HepG2 (cell line): ENCODE measurements around the gene HEXD. TPM values are rescaled to one million over a fixed set of nuclear protein-coding genes. Genes with fewer than 3 reads are reported as not detected.

Experiments used
- CBX5 ChIP-seq: sonication (generic); formaldehyde crosslinking; IDR thresholded peaks from 2 replicates; pipeline ENCODE4 v1.4.0; 2020; ENCODE audit warnings: missing genetic modification reagents, borderline replicate concordance
- E2F2 ChIP-seq: sonication (generic); formaldehyde crosslinking; IDR thresholded peaks from 2 replicates; pipeline ENCODE4 v1.4.0; 2020; ENCODE audit warnings: missing genetic modification reagents, borderline replicate concordance
- FOXJ3 ChIP-seq: sonication (generic); formaldehyde crosslinking; IDR thresholded peaks from 2 replicates; pipeline ENCODE4 v1.4.0; 2020; ENCODE audit warnings: missing genetic modification reagents, mild to moderate bottlenecking, borderline replicate concordance
- GATAD2A ChIP-seq: IDR thresholded peaks from 2 replicates; pipeline ENCODE4 v1.6.1; 2016
- HNF4A ChIP-seq: sonication (generic); formaldehyde crosslinking; IDR thresholded peaks from 2 replicates; pipeline ENCODE4 v1.4.0; 2020; ENCODE audit warnings: missing genetic modification reagents
- HOXA9 ChIP-seq: sonication (generic); formaldehyde crosslinking; IDR thresholded peaks from 2 replicates; pipeline ENCODE4 v1.8.1; 2022; ENCODE audit warnings: missing genetic modification reagents, mild to moderate bottlenecking, moderate library complexity, borderline replicate concordance
- MAZ ChIP-seq, 2 experiments: sonication (generic) in 1 of 2; formaldehyde crosslinking in 1 of 2; IDR thresholded peaks; 2 replicates each; pipeline versions ENCODE4 v1.5.0 to v1.6.1; 2012 to 2020; ENCODE audit warnings: low read depth in 2 of 2, mild to moderate bottlenecking in 2 of 2, borderline replicate concordance in 1 of 2, improper control_type of control experiment in 1 of 2, low read length in 1 of 2, missing genetic modification reagents in 1 of 2, moderate library complexity in 1 of 2
- MEIS1 ChIP-seq: sonication (generic); formaldehyde crosslinking; IDR thresholded peaks from 2 replicates; pipeline ENCODE4 v1.9.0; 2021; ENCODE audit warnings: mild to moderate bottlenecking, missing genetic modification reagents, moderate library complexity, borderline replicate concordance
- MXD4 ChIP-seq: IDR thresholded peaks from 2 replicates; pipeline ENCODE4 v1.6.1; 2016; ENCODE audit warnings: mild to moderate bottlenecking, missing biosample characterization, missing genetic modification reagents
- STAG1 ChIP-seq: sonication (generic); formaldehyde crosslinking; IDR thresholded peaks from 2 replicates; pipeline ENCODE4 v1.4.0; 2020; ENCODE audit warnings: missing genetic modification reagents
- U2AF2 ChIP-seq: fragments of 200-400 bp; formaldehyde crosslinking; IDR thresholded peaks from 2 replicates; pipeline ENCODE4 v1.6.1; 2017; ENCODE audit warnings: low read depth, mild to moderate bottlenecking, low read length
- ZMYM2 ChIP-seq: sonication (generic); formaldehyde crosslinking; IDR thresholded peaks from 2 replicates; pipeline ENCODE4 v1.8.0; 2022; ENCODE audit warnings: mild to moderate bottlenecking, missing genetic modification reagents
- ZNF121 ChIP-seq: sonication (generic); formaldehyde crosslinking; IDR thresholded peaks from 2 replicates; pipeline ENCODE4 v1.5.0; 2020; ENCODE audit warnings: mild to moderate bottlenecking, missing genetic modification reagents
- ZNF124 ChIP-seq: sonication (generic); formaldehyde crosslinking; IDR thresholded peaks from 2 replicates; pipeline ENCODE4 v1.4.0; 2020; ENCODE audit warnings: missing genetic modification reagents
- ZNF264 ChIP-seq: sonication (generic); formaldehyde crosslinking; IDR thresholded peaks from 2 replicates; pipeline ENCODE4 v1.4.0; 2020; ENCODE audit warnings: missing genetic modification reagents
- ZNF501 ChIP-seq: sonication (generic); formaldehyde crosslinking; IDR thresholded peaks from 2 replicates; pipeline ENCODE4 v1.5.1; 2020; ENCODE audit warnings: mild to moderate bottlenecking, moderate library complexity, missing genetic modification reagents
- ZNF543 ChIP-seq: sonication (generic); formaldehyde crosslinking; IDR thresholded peaks from 2 replicates; pipeline ENCODE4 v1.4.0; 2020; ENCODE audit warnings: mild to moderate bottlenecking, missing genetic modification reagents
- ZNF570 ChIP-seq: sonication (generic); formaldehyde crosslinking; IDR thresholded peaks from 2 replicates; pipeline ENCODE4 v1.4.0; 2020; ENCODE audit warnings: mild to moderate bottlenecking, missing genetic modification reagents, borderline replicate concordance
- ZNF800 ChIP-seq: sonication (generic); formaldehyde crosslinking; IDR thresholded peaks from 2 replicates; pipeline ENCODE4 v1.4.0; 2020; ENCODE audit warnings: missing genetic modification reagents
- ZNF839 ChIP-seq: sonication (generic); formaldehyde crosslinking; IDR thresholded peaks from 2 replicates; pipeline ENCODE4 v1.4.0; 2020; ENCODE audit warnings: missing genetic modification reagents, mild to moderate bottlenecking, borderline replicate concordance
- polyA plus RNA-seq, 8 experiments: library from polyadenylated mRNA; depleted of rRNA in 3 of 8; stranded (reverse) in 7 of 8; unstranded in 1 of 8; fragments of >200 nt; fragmentation: Illumina TruSeq in 4 of 8; extraction: Trizol in 4 of 8; gene quantifications; 2 replicates each; pipeline versions ENCODE4 v1.2.1 to v1.2.3, GENCODE V29; 2011 to 2016; ENCODE audit warnings: low read depth in 4 of 8, missing spikeins in 1 of 8, mixed read lengths in 1 of 8; ENCODE audit not compliant: insufficient read depth in 1 of 8
- total RNA-seq, 5 experiments: library from RNA; depleted of rRNA; stranded (reverse); fragments of >200 nt; fragmentation: Illumina TruSeq; extraction: Trizol; gene quantifications; 2 replicates each; pipeline ENCODE4 v1.2.3, GENCODE V29; 2016; ENCODE audit warnings: low read depth in 1 of 5
- TF ChIP-seq, protein P1 (sequence below): sonication (generic); formaldehyde crosslinking; IDR thresholded peaks from 2 replicates; pipeline ENCODE4 v1.9.0; 2022; ENCODE audit warnings: missing genetic modification reagents, mild to moderate bottlenecking, borderline replicate concordance

Gene HEXD
- total and polyA plus RNA-seq, 2 of the 13 experiments (the other 11 are each of a cell fraction or from before 2014, with no cell fraction given): 22.3 to 41.8 TPM

DNA sequence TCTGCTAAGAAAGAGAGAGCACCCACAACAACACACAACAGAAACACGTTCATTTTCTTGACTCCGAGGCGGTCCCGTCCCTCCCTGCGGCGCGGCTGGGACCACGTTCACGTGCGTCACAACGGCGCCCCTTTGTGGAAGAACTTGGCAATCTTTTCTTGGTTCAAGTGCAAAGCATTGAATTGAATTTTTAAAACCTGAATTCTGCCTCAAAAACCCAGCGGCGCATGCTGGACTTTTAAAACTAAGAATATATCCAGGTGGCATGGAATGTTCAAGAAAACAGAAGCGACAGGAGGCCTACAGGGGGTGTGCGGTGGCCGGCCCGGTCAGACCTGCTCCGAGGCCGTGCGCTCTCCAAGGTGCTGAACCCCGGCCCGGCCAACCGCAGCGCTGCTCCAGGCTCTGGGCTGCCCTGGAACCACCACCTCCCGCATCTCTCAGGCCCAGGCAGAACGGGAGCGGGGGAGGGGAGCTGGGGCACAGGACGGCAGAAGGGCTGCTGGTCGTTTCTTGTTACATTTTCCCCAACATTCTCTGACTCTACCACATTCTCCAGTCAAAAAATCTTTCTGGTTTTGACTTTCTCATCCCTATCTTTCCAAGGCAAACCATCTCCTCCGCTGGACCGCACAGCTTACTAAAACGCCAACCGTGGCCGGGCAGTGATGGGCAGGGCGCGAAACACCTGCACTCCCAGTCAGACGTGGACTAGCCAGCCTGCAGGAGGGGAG, 3.4 kb upstream of the HEXD start (continued):
- TF ChIP-seq U2AF2 (no peak), STAG1 (peak; percentile 88), ZNF124 (CRISPR knock-in tag) (peak; percentile 98), ZNF543 (CRISPR knock-in tag) (peak; percentile 81), ZNF839 (CRISPR knock-in tag) (no peak), E2F2 (CRISPR knock-in tag) (peak; percentile 33; the same call in 1 of the 2 replicates), ZNF501 (CRISPR knock-in tag) (peak; percentile 99), ZNF264 (CRISPR knock-in tag) (peak; percentile 94), MXD4 (CRISPR knock-in tag) (peak; percentile 73), HNF4A (CRISPR knock-in tag) (no peak), MEIS1 (CRISPR knock-in tag) (no peak), FOXJ3 (CRISPR knock-in tag) (peak; percentile 57; the same call in 1 of the 2 replicates), ZMYM2 (CRISPR knock-in tag) (no peak), ZNF121 (CRISPR knock-in tag) (0 out of 2 replicates have a peak, but pooled peaks have one; percentile 63), ZNF800 (peak; percentile 80; the same call in 1 of the 2 replicates), HOXA9 (no peak), GATAD2A (peak; percentile 67), CBX5 (CRISPR knock-in tag) (peak; percentile 65; the same call in 1 of the 2 replicates), MAZ (IDR thresholded peaks at IDR 0.05; ENCODE audit: borderline replicate concordance, low read depth, low read length) (0 out of 2 replicates have a peak, but pooled peaks have one; percentile 17), MAZ (CRISPR knock-in tag; IDR thresholded peaks at IDR 0.05; ENCODE audit: low read depth) (peak; percentile 56), ZNF570 (no peak)
- TF ChIP-seq, protein P1, sequence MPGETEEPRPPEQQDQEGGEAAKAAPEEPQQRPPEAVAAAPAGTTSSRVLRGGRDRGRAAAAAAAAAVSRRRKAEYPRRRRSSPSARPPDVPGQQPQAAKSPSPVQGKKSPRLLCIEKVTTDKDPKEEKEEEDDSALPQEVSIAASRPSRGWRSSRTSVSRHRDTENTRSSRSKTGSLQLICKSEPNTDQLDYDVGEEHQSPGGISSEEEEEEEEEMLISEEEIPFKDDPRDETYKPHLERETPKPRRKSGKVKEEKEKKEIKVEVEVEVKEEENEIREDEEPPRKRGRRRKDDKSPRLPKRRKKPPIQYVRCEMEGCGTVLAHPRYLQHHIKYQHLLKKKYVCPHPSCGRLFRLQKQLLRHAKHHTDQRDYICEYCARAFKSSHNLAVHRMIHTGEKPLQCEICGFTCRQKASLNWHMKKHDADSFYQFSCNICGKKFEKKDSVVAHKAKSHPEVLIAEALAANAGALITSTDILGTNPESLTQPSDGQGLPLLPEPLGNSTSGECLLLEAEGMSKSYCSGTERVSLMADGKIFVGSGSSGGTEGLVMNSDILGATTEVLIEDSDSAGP (CRISPR knock-in tag): peak; percentile 75
